SIG-M5 treated with dmso at 0.1 percent for 504 hours (cell line): Measurements from ENCODE around the gene ACER1.
"Not testable (repeated sequence)": the region's sequence is repeated elsewhere in the genome, so short reads cannot be mapped to it uniquely, and the experiment has no call there.

Experiments used
- DNase-seq: peaks from one replicate; lab custom pipeline; 2025; ENCODE audit not compliant: unreplicated experiment; lab: John Stamatoyannopoulos, UW

Gene ACER1

DNA sequence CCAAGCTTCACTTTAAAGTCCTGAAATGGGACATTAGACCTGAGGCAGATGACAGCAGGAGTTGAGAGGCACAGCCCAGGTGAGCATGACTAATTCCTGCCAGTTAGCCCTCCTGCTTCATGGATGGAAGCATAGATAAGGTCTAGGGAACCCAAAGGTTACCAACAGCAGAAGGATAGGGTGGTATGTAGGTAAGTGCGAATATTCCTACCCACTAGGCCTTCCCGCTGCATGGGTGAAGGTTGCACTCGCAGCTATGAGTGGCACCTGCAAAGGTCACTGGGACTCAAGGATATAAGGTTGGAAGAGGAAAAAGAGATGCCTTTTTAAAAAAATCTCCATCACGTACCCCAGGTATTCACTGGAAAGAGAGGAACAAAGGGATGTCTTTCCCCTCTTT lies 41.4 kb downstream of the ACER1 start:
- no peak for DNase-seq

DNA sequence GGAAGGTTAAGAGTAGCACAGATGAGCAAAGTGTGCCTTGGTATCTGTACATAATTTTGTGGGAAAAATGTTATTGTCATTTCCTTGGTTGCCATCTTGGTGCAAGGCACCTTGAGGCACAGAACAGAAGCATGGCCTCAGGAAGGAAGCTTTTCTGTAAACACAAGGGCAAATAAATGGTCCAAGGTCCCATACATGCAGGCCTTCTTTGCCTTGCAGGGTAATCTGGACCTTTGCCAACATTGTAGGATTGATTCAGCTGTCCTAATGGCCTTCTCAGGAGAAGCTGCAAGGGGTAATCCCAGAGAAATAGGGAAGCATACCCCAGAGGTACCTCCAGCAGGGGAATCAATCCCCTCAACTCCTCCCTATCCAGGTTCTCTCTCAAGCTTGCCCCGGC lies 44.7 kb downstream of the ACER1 start:
- DNase-seq: no peak

DNA sequence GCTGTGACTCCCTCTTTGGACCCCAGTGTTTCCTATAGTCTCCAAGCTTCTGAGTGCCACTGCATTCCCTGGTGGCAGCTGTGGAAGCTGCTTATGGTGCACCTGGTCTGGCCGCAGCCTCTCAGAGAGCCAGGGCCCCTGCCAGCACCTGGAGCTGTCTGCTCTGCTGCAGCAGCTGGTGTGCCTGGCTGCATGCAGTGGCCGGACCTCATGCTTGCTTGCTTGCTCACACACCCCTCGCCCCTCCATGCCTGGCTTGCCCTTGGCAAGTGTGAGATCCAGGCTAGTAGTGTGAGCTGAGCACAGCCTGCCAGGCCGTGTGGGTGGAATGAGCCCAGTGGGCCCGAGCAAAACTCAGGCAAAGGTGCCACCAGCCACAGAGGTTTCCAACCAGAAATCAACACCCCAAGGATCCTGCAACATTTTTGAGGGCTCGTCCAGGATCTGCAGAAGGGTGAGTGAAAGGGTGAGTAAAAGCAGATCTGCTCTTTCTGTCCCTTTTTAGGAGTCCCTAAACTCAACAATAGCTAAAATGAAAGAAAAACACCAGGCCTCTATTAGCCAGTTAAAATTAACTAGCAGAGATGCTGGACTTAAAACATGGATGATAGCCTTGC lies 46.0 kb downstream of the ACER1 start:
- no peak for DNase-seq

DNA sequence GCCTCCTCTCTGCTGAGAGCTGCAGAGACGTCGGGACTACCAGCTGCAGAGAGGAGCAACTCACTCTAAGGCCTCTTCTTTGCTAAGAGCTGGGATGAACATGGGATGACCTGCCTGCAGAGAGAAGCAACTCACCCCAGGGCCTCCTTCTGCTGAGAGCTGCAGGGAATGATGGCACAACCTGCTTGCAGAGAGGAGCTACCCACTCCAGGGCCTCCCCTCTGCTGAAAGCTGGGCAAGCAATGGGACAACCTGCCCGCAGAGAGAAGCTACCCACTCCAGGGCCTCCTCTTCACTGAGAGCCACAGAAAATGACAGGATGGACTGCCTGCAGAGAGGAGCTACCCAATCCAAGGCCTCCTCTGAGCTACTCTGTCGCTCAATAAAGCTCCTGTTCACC lies 46.7 kb downstream of the ACER1 start:
- no peak for DNase-seq

DNA sequence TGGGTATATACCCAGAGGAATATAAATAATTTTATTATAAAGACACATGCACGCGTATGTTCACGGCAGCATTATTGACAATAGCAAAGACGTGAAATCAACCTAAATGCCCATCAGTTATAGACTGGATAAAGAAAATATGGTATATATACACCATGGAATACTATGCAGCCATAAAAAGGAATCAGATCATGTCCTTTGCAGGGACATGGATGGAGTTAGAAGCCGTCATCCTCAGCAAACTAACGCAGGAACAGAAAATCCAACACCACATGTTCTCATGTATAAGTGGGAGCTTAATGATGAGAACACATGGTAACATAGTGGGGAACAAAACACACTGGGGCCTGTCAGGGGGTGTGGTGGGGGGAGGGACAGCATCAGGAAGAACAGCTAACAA lies 51.0 kb downstream of the ACER1 start:
- DNase-seq: not testable (repeated sequence)

DNA sequence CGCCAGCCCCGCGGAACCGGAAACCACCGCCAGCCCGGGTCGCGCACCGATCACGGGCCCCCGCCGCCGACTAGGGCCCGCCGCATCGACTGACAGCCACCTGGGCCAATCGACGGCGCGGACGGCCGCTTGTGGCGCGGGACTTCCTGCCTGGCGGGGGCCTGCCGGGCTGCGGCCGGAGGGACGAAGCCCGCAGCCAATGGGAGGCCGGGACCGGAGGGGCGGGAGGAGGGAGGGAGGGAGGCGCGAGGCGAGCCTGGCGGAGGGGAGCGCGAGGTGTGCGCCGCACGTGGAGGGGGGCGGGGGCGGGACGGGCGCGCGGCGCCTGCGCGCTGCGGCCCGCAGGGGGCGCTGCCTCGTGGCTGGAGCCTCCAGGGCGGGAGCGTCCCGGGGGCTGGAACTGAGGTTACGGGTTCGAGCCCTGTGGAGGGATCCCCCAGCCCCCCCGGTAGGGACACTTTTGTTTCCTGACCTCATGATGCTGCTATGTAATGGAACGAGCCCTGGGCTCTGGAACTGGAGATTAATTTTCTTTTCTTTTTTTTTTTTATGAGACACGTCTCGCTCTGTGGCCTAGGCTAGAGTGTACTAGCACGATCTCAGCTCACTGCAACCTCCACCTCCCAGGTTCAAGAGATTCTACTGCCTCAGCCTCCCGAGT lies 53.4 kb downstream of the ACER1 start, which contains the start of gene MLLT1:
Gene MLLT1, minus strand, starts transcription at position 45 of the 661 bp plus-strand sequence. CDS start 191 bp downstream, outside the sequence.
- DNase-seq: peak; percentile 83

DNA sequence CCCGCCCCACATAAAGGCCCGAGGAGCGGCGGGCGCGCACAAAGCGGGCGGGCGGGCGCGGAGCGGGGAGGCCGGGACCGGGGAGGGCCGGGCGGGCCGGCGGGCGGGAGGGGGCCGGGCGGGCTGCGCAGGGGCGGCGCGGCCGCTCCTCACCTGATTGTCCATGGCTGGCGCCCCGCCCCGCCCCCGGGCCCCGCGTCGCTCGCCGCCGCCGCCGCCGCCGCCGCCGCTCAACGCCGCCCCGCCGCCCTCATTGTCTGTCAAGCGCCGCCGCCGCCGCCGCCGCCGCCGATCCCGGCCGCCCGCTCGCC lies 53.8 kb downstream of the ACER1 start:
- no peak for DNase-seq

DNA sequence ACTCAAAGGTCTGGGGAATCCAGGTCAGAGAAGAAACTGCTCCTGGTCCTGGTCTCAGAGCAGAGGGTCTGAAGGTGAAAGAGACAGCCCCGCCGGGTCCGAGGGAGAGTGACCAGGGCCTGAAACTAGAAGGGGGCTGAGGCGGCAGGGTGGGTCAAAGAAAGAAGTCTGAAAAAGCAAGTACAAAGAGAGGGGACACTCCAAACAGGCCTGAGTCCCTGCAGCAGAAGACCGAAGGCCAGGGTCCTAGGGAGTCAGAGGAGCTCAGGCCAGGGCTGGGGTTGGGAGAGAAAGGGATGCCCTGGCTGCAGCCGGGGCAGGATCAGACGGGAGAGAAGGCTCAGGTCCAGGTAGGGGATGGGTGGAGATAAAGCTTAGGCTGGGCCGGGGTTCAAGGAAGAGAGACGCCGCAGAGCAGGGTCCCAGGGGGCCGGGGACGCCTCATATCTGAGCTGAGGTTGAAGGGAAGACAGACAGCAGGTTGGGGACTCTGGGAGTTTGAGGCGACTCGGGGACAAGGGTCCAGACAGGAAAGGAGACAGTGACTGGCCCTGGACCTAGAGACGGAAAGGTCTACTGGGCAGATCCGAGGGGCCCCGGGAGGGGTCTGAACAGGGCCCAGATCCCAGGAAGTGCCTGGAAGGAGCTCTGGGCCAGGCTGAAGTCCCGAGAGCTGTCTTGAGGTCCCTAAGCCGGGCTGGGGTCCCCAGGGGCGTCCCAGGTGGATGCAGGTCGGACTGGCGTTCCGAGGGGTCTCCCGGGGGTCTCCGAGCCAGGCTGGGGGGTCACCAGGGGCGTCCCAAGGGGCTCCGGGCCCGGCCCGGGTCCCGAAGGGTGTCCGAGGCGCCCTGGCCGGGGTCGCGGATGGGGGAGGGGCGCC lies 54.4 kb downstream of the ACER1 start:
- DNase-seq: no peak

DNA sequence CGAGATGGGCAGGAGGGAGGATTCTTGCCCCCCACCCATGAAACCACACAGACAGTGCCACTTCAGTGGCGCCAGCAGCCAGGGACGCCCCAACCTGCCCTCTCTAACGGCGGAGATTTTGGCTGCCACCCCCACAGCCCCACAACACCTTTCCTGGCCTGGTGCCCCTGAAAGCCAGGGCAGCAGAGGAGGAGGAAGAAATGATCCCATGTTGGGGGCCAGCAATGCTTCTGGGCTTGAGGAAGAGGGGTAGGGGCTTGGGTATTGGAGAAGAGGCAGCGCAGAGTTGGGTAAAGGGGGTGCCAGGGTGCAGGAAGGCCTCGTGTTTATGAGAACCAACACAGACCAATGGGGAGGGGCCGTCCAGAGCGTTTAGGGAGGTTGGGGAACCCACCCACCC lies 55.4 kb downstream of the ACER1 start:
- no peak for DNase-seq

DNA sequence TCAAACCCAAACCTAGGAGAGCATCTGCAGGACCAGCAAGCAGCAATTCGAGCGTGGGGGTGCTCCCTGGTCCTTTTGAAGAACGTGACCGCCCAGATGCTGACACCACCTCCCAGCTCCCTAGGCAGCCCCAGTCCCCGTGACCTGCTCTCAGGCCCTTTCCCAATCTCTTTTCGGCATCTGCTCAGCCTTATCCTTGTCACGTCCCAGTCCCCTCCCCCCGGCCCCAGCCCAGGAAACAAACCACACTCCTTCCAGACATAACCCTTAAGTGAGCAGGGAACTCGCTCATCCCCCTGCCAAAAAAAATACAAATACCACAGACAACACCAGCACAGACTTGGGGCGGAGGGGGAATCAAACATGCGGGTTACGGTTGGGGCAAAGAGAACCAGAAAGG lies 57.0 kb downstream of the ACER1 start:
- no peak for DNase-seq

DNA sequence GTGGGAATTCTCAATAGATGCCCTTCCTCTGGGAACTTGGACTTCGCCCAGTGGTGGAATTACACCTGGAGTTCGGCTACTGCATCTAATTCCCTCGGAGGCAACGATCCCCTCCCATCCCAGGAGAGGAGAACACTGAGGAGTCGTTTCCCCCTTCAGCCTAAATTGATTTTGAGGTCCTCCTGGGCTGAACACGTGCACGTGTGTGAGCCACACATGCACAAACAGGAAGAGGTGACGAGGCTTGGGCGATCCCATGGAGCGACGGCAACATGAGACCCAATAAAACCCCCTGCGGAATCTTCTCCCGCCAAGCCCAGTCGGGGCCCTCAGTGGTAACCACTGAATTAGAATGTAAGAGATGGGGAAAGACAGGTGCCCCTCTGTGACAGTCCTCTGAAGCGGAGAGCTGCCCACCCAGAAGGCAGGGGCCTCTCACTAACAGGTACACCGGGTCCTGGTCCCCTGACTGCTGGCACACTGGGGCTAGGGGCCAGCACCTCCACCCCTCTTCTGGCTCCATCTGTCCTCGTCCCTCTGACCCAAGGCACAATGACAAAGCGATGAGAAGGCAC lies 58.2 kb downstream of the ACER1 start:
- DNase-seq: no peak

DNA sequence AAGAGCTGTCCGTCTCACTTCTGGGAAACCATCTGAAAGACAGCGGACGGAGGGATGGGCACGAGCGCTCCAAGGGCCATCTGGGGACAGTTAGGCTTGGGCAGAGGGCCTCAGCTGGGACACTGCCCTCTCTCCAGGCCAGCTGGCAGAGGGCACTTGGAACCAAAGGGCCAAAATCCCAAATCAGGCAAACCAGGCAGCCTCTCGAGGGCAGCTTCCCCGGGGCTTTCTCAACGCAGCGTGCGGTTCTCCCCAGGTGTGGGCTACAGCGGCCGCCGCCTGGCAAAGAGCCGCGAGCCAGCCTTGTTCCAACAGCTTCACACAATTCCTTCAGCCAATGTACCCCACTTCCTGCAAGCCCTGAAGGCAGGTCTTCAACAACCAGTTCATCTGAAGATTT lies 58.7 kb downstream of the ACER1 start:
- DNase-seq: no peak

DNA sequence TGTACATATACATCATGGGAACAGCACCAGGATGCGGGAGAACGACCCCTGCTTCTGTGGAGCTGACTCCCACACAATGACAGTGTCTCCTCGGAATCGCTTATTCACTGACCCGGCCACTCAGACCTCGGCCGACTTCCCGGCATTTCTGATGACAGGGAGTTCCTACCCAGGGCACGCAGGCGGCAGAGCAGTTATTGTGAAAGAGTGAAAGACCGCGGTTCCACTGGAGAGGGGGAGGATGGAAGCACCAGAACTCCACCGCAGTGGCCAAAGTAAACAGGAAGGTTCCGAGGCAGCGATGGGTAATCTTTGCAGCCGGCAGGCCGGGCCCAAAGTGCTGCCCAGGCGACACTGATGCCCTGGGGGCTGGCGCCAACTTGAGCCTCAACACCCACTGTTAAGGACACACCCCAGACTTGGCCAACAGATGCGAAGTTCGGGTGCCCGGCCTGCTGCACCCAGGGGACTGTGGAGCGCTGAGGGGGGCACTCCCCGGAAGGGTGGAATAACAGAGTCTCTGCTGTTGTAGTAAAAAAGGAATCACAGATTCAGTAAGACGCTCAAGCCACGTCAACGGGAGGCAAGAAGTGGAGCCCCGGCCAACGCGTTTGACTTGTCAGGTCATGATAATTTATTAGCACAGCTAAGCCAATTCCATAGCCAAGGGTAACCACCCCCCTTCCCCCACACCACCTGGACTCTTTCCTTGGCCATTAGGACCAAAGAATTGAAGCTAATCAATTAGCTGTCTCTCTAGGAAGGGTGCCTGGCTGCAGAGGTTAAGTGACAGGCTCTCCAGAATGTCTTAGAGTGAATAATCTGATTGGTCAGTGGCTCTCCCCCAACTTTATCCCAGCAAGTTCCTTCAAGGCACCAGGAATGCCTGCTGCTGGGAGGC lies 59.5 kb downstream of the ACER1 start:
- peak; percentile 49 for DNase-seq

DNA sequence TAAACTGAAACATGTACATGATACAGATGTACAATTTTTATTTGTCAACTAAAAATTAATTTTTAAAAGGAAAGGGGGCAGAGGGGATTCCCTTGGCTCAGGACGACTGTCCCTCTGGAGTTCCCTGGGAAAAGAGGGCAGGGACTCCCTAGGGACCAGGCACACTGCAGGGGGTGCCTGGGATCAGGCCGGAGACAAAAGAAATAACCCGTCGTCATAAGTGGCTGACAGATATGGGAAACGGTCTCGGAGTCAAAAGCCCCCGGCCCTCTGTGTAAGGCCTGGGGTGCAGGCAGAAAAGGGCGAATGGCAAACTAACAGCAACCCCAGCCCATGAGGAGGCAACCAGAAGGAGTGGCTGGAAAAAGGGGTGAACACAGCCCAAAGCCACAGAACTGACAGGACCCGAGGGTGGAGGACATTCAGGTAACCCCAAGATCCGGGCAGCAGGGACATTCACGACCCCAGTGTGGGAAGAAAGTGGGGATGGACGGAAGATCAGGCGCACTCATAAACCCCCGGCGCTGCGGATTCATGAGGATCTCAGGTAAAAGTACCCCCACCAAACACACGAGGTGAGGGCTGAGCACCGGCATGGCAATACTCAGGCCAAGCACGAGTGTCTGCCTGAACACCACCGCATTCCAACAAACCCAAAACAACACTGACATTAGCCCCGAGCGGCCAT lies 60.4 kb downstream of the ACER1 start:
- DNase-seq: no peak

DNA sequence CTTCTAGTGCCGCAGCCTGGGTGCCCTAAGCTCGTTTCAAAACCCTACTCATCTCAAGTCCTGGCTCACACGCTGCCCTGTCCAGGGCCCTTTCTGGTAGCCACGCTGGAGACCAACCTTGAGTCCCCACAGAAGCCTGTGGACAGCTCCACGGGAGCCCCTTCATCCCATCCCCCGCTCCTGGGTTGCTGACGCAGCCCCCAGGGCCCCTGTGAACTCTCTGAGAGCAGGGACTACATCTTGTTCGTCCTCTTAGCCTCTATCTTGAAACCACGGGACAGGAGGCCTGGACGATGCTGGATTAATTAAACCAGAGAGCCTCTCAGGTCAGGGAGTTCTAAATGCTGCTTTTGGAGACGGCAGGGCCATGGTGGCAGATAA lies 61.0 kb downstream of the ACER1 start:
- no peak for DNase-seq

DNA sequence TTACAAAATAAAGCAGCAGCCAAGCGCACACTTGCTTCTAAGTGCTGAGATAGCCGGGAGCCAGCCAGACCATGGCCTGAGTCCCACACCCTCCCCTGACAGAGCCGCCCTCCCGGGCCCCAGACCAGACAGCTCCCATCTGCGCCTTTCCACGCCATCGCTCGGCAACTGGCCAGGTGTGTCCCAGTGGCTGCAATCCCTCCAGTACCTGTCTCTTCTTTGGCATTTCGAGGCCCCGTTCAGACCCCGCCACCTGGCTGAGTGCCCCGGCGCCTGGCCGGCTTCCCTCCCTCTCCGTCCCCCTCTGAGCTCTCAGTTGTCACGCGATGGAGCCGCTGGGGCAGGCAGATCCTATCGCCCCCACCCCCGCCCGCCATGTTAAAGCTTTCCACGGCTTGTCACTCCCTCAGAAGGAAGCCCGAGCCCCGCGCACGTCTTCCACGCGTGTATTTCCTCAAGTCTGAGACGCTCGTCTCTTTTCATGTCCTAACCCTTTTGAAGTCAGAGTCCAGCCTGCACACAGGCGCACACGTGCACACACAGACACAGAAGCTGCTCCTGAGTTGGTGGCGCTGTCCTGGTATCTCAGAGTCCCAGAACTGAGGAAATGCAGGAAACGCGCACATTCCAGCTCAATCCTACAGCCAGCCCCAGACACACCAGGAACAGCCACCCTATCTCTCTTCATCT lies 61.5 kb downstream of the ACER1 start:
- no peak for DNase-seq

DNA sequence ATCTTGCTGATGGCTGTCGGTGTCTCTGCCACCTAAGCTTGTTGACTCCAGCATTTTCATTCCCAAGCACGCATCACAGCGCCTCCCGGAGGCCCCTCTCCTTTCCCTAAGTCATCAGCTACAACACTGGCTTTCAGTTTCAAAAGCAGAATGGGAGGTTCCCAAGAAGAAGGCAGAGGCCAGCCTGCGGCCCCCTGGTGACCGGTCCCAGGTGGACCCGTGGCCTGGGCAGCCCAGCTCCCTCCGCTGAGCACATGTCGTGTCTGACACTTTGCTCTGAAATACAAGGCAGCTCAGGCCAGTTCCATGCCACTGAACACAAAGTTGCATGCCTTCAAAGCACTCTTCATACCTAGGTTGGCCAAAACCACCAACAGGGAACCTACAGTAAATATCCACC lies 62.2 kb downstream of the ACER1 start:
- DNase-seq: no peak

DNA sequence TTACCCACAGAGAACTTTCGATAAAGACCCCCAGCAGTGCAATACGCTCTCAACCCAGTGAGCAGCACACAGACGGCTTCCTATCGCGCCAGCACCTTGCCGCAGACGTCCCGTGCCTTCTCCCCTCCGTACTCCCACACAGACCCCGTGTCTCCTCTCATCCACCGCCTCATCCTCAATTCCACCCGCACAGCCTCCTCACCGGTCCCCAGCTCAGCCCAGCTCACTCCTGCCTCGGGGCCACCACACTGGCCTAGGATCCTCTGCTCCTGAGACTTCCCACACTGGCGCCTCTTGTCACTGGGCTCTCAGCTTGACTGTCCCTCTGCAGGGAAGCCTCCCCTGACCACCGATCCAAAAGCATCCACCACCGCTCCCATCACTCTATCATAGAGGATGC lies 62.6 kb downstream of the ACER1 start:
- DNase-seq: no peak

DNA sequence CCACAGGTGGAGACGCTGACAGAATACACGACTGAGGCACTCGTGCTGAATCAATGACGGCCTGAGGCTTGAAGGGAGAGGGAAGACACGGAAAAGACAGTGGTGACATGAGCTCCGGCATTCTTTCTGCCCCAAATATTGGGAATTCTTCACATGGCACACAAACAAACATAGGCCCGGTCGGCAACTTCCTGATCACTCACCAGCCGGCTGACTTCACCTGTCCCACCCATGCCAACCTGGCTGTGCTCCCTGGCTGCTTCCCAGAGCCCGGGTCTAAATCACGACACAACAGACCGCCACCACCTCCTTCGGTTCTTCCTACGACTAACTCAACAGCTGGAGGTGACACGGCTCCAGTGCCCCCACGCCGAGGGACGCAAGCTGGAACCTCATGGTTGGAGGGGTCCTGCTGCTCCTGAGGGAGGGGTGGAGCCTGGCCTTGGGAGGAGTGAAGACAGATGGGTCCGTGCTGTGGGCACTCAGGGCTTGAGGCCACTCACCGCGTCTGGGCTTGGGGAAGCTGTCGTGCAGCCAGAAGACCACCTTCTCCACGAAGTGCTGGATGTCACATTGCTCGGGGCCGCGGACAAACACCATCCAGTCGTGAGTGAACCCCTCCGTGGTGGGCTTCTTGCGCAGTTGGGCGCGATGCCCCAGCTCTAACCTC lies 63.2 kb downstream of the ACER1 start:
- no peak for DNase-seq
